Activated CD8-positive, alpha-beta memory T cell treated with anti-CD3 and anti-CD28 coated beads for 1 hour (primary cell): Measurements from ENCODE around the gene ABCF1.

Experiments used
- DNase-seq, 2 donors: peaks; one replicate each; pipeline ENCODE4 v3.0.0-alpha.2; 2020; ENCODE audit warnings: low read depth in 1 of 2; ENCODE audit errors: extremely low read depth in 1 of 2

Gene ABCF1

GRCh38 chr6:30618270-30618797 lies 47.1 kb downstream of the ABCF1 start:
- DNase-seq: no peak

GRCh38 chr6:30619561-30619960 lies 48.3 kb downstream of the ABCF1 start:
- no peak for DNase-seq

DNA sequence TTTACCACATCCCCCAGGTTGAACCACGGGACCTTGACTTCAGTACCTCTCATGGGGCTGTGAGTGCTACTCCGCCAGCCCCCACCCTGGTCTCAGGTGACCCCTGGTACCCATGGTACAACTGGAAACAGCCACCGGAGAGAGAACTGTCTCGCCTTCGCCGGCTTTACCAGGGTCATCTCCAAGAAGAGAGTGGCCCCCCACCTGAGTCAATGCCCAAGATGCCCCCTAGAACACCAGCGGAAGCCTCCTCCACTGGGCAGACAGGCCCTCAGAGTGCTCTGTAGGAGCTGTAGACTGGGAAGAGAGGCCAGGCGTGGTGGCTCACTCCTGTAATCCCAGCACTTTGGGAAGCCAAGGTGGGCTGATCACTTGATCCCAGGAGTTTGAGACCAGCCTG lies 54.3 kb downstream of the ABCF1 start:
- no peak for DNase-seq

GRCh38 chr6:30626484-30627366 lies 55.5 kb downstream of the ABCF1 start, which contains the start of gene ATAT1:
TSS of gene ATAT1 (plus strand) at chr6:30626874.
- DNase-seq: peak; percentile 81 to 83

- DNase-seq: no peak
Observed at GRCh38 chr6:30635834-30636233, 64.6 kb downstream of the ABCF1 start.

GRCh38 chr6:30640481-30640880 lies 69.2 kb downstream of the ABCF1 start:
- no peak for DNase-seq

GRCh38 chr6:30641048-30641447 lies 69.8 kb downstream of the ABCF1 start:
- no peak for DNase-seq
